K562 (cell line): ENCODE measurements around the gene FAM174C. TPM values are rescaled to one million over a fixed set of nuclear protein-coding genes. Genes with fewer than 3 reads are reported as not detected.

ENCODE experiments used
- ARNT ChIP-seq, 2 experiments: fragments of 450-650 bp; IDR thresholded peaks; 2 replicates each; pipeline ENCODE4 v1.6.1; 2016; ENCODE audit warnings: mild to moderate bottlenecking in 1 of 2
- CHD1 ChIP-seq: fragments of 200-600 bp; sonication (generic); IDR thresholded peaks from one replicate; pipeline ENCODE4 v1.6.1; 2012; ENCODE audit warnings: mild to moderate bottlenecking, moderate library complexity, low read length, inconsistent platforms
- FOSL1 ChIP-seq: fragments of 200-800 bp; sonication (Bioruptor generic); conservative IDR thresholded peaks from 2 replicates; pipeline ENCODE4 v1.6.1; 2016; ENCODE audit warnings: missing genetic modification characterization, missing compliant biosample characterization
- RFX5 ChIP-seq: IDR thresholded peaks from 2 replicates; pipeline ENCODE4 v1.6.1; 2011; ENCODE audit warnings: low read depth, mild to moderate bottlenecking, improper control_type of control experiment, low read length
- SUPT5H ChIP-seq: fragments of 450-650 bp; IDR thresholded peaks from 2 replicates; pipeline ENCODE4 v1.6.1; 2016
- ZNF143 ChIP-seq: sonication (generic); formaldehyde crosslinking; IDR thresholded peaks from 2 replicates; pipeline ENCODE4 v1.9.0; 2022; ENCODE audit warnings: mild to moderate bottlenecking, missing genetic modification reagents
- ZNF274 ChIP-seq: IDR thresholded peaks from 2 replicates; pipeline ENCODE4 v1.6.1; 2011; ENCODE audit warnings: low read depth, mild to moderate bottlenecking, low read length, moderate library complexity, borderline replicate concordance
- ZNF431 ChIP-seq: sonication (generic); formaldehyde crosslinking; IDR thresholded peaks from 2 replicates; pipeline ENCODE4 v1.8.0; 2022; ENCODE audit warnings: mild to moderate bottlenecking, missing genetic modification reagents
- polyA plus RNA-seq, 8 experiments: library from polyadenylated mRNA; depleted of rRNA in 4 of 8; stranded (reverse) in 5 of 8; unstranded in 3 of 8; fragments of >200 nt; fragmentation: Nextera tagmentation in 2 of 8; fragmentation: Illumina TruSeq in 1 of 8; extraction: Ambion mirVana in 2 of 8; extraction: Trizol in 1 of 8; gene quantifications; 2 replicates each; pipeline versions ENCODE4 v1.2.1 to v1.2.3, GENCODE V29; 2011 to 2014; ENCODE audit warnings: inconsistent platforms in 1 of 8, missing spikeins in 1 of 8
- total RNA-seq, 7 experiments: library from RNA; depleted of rRNA in 6 of 7; stranded (reverse); fragments of >200 nt in 6 of 7; fragmentation: Illumina TruSeq in 2 of 7; extraction: Trizol in 2 of 7; gene quantifications; 2 replicates each; pipeline versions ENCODE4 v1.2.1 to v1.2.3, GENCODE V29; 2011 to 2021; ENCODE audit warnings: low replicate concordance in 1 of 7
- TF ChIP-seq, protein P1 (sequence below): fragments of 250-450 bp; sonication (Bioruptor Pico); IDR thresholded peaks from 2 replicates; pipeline ENCODE4 v1.8.0; 2022; ENCODE audit warnings: inconsistent platforms
- TF ChIP-seq, protein P2 (sequence below), 2 experiments: fragments of 450-650 bp; IDR thresholded peaks; 2 replicates each; pipeline ENCODE4 v1.6.1; 2016
- TF ChIP-seq, protein P3 (sequence below): fragments of 250-450 bp; sonication (Bioruptor Pico); IDR thresholded peaks from 2 replicates; pipeline ENCODE4 v1.4.0; 2020
- TF ChIP-seq, protein P4 (sequence below), 3 experiments: fragments of 200-800 bp in 1 of 3; sonication (Bioruptor generic) in 1 of 3; sonication (generic) in 1 of 3; formaldehyde crosslinking in 1 of 3; IDR thresholded peaks; 2 replicates each; pipeline versions ENCODE4 v1.6.1 to v1.8.0; 2016 to 2022; ENCODE audit warnings: mild to moderate bottlenecking in 2 of 3, missing compliant biosample characterization in 2 of 3, missing genetic modification characterization in 2 of 3, missing genetic modification reagents in 1 of 3
- TF ChIP-seq, protein P5 (sequence below): sonication (generic); formaldehyde crosslinking; IDR thresholded peaks from 2 replicates; pipeline ENCODE4 v1.8.0; 2022; ENCODE audit warnings: mild to moderate bottlenecking, missing genetic modification reagents
- TF ChIP-seq, protein P6 (sequence below): fragments of 450-650 bp; IDR thresholded peaks from 2 replicates; pipeline ENCODE4 v1.6.1; 2016

Gene FAM174C
- total and polyA plus RNA-seq, 9 of the 15 experiments (the other 6 are each of a cell fraction or from before 2014, with no cell fraction given) = 0.66 to 89.6 (median 20.3) TPM

DNA sequence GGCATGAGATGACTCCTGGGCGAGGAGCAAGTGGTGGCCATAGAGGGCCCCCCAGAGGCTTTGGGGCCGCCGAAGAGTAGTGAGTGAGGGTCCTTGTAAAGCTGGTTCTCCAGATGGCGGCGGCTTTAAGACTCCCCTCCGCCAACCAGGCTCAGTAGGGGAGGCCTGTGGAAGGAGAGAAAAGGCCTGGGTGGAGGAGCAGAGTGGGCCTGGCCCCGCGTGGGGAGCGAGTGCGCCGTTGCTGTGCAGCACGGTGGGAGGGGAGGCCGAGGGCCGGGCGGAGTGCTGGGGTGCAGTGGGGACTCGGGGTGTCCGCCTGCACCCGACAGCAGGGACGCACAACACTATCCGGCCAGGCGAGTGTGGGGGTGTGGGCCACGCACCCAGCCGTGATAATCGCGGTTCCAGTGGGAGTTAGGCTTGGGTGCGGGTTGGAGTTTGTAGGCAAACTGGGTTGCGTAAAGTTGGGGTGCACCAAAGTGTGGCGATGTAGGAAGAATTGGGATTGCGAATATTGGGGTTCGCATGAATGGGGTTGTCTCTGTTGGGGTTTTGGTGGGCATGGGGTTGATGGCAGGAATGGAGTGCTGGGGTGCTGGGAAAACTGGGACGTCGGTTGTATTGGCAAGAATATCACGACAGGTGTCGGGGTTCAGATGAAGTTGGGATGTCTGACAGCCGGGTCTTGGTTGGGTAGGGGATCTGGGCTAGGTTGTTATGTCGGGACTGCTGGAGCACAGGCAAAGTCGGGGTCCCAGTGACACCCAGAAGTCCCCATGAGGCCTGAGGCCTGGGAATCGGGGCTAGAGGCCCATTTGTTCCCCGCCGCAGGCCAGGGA, 6.9 kb upstream of the FAM174C start (continued):
- no peak for TF ChIP-seq CHD1
- TF ChIP-seq, protein P1, sequence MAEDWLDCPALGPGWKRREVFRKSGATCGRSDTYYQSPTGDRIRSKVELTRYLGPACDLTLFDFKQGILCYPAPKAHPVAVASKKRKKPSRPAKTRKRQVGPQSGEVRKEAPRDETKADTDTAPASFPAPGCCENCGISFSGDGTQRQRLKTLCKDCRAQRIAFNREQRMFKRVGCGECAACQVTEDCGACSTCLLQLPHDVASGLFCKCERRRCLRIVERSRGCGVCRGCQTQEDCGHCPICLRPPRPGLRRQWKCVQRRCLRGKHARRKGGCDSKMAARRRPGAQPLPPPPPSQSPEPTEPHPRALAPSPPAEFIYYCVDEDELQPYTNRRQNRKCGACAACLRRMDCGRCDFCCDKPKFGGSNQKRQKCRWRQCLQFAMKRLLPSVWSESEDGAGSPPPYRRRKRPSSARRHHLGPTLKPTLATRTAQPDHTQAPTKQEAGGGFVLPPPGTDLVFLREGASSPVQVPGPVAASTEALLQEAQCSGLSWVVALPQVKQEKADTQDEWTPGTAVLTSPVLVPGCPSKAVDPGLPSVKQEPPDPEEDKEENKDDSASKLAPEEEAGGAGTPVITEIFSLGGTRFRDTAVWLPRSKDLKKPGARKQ (CRISPR knock-in tag) = no peak
- TF ChIP-seq, protein P2, sequence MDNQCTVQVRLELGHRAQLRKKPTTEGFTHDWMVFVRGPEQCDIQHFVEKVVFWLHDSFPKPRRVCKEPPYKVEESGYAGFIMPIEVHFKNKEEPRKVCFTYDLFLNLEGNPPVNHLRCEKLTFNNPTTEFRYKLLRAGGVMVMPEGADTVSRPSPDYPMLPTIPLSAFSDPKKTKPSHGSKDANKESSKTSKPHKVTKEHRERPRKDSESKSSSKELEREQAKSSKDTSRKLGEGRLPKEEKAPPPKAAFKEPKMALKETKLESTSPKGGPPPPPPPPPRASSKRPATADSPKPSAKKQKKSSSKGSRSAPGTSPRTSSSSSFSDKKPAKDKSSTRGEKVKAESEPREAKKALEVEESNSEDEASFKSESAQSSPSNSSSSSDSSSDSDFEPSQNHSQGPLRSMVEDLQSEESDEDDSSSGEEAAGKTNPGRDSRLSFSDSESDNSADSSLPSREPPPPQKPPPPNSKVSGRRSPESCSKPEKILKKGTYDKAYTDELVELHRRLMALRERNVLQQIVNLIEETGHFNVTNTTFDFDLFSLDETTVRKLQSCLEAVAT (IDR thresholded peaks at IDR 0.05) = 0 out of 4 replicates have a peak, but pooled peaks of 1 of the 2 experiments have one; percentile 46
- TF ChIP-seq ZNF274 = no peak
- TF ChIP-seq, protein P3, sequence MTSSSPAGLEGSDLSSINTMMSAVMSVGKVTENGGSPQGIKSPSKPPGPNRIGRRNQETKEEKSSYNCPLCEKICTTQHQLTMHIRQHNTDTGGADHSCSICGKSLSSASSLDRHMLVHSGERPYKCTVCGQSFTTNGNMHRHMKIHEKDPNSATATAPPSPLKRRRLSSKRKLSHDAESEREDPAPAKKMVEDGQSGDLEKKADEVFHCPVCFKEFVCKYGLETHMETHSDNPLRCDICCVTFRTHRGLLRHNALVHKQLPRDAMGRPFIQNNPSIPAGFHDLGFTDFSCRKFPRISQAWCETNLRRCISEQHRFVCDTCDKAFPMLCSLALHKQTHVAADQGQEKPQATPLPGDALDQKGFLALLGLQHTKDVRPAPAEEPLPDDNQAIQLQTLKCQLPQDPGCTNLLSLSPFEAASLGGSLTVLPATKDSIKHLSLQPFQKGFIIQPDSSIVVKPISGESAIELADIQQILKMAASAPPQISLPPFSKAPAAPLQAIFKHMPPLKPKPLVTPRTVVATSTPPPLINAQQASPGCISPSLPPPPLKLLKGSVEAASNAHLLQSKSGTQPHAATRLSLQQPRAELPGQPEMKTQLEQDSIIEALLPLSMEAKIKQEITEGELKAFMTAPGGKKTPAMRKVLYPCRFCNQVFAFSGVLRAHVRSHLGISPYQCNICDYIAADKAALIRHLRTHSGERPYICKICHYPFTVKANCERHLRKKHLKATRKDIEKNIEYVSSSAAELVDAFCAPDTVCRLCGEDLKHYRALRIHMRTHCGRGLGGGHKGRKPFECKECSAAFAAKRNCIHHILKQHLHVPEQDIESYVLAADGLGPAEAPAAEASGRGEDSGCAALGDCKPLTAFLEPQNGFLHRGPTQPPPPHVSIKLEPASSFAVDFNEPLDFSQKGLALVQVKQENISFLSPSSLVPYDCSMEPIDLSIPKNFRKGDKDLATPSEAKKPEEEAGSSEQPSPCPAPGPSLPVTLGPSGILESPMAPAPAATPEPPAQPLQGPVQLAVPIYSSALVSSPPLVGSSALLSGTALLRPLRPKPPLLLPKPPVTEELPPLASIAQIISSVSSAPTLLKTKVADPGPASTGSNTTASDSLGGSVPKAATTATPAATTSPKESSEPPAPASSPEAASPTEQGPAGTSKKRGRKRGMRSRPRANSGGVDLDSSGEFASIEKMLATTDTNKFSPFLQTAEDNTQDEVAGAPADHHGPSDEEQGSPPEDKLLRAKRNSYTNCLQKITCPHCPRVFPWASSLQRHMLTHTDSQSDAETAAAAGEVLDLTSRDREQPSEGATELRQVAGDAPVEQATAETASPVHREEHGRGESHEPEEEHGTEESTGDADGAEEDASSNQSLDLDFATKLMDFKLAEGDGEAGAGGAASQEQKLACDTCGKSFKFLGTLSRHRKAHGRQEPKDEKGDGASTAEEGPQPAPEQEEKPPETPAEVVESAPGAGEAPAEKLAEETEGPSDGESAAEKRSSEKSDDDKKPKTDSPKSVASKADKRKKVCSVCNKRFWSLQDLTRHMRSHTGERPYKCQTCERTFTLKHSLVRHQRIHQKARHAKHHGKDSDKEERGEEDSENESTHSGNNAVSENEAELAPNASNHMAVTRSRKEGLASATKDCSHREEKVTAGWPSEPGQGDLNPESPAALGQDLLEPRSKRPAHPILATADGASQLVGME (CRISPR knock-in tag) = no peak
- TF ChIP-seq, protein P4, sequence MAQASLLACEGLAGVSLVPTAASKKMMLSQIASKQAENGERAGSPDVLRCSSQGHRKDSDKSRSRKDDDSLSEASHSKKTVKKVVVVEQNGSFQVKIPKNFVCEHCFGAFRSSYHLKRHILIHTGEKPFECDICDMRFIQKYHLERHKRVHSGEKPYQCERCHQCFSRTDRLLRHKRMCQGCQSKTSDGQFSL (CRISPR knock-in tag; IDR thresholded peaks at IDR 0.05) = peak; percentile 53; the same call in 1 of the 2 replicates
- TF ChIP-seq, protein P4 (tag; IDR thresholded peaks at IDR 0.05) = no peak
- TF ChIP-seq ZNF143 = no peak
- TF ChIP-seq FOSL1 (tag) = no peak
- TF ChIP-seq RFX5 = no peak
- TF ChIP-seq, protein P5, sequence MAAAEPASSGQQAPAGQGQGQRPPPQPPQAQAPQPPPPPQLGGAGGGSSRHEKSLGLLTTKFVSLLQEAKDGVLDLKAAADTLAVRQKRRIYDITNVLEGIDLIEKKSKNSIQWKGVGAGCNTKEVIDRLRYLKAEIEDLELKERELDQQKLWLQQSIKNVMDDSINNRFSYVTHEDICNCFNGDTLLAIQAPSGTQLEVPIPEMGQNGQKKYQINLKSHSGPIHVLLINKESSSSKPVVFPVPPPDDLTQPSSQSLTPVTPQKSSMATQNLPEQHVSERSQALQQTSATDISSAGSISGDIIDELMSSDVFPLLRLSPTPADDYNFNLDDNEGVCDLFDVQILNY (CRISPR knock-in tag) = no peak
- TF ChIP-seq, protein P6, sequence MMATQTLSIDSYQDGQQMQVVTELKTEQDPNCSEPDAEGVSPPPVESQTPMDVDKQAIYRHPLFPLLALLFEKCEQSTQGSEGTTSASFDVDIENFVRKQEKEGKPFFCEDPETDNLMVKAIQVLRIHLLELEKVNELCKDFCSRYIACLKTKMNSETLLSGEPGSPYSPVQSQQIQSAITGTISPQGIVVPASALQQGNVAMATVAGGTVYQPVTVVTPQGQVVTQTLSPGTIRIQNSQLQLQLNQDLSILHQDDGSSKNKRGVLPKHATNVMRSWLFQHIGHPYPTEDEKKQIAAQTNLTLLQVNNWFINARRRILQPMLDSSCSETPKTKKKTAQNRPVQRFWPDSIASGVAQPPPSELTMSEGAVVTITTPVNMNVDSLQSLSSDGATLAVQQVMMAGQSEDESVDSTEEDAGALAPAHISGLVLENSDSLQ = no peak
- TF ChIP-seq ARNT (IDR thresholded peaks at IDR 0.05) = no peak
- no peak for TF ChIP-seq SUPT5H
- TF ChIP-seq ZNF431 (CRISPR knock-in tag) = no peak
